DND-41 (cell line): ENCODE results near the gene BEST3.

ENCODE experiments used
- ATAC-seq: fragments of 200-7000 bp; cut with Tn5 transposase; 3 replicates; pipeline ENCODE4 v1.9.1; 2021; ENCODE audit warnings: low read depth; ENCODE audit not compliant: insufficient read depth
- DNase-seq: peaks from one replicate; pipeline ENCODE4 v3.0.0-alpha.2; 2020
- H2AFZ ChIP-seq: 2 replicates; pipeline ENCODE4 v1.6.0; 2012; ENCODE audit warnings: low read depth, low read length
- H3K27ac ChIP-seq: 2 replicates; pipeline ENCODE4 v1.5.1; 2012; ENCODE audit warnings: low read length, inconsistent platforms
- H3K27me3 ChIP-seq: fragments of 200-600 bp; sonication (generic); 2 replicates; pipeline ENCODE4 v1.6.0; 2012; ENCODE audit warnings: low read length, mild to moderate bottlenecking, inconsistent platforms; ENCODE audit not compliant: insufficient read depth, poor library complexity
- H3K36me3 ChIP-seq: 2 replicates; pipeline ENCODE4 v1.5.1; 2012; ENCODE audit warnings: low read length, inconsistent platforms; ENCODE audit not compliant: insufficient read depth
- H3K4me1 ChIP-seq: 2 replicates; pipeline ENCODE4 v1.5.1; 2012; ENCODE audit warnings: mild to moderate bottlenecking, low read length; ENCODE audit not compliant: insufficient read depth
- H3K4me2 ChIP-seq: 2 replicates; pipeline ENCODE4 v1.6.0; 2012; ENCODE audit warnings: mild to moderate bottlenecking, moderate library complexity, low read length, inconsistent platforms; ENCODE audit not compliant: insufficient read depth
- H3K4me3 ChIP-seq, 2 experiments: fragments of 200-600 bp in 1 of 2; shearing (Covaris generic) in 1 of 2; 2 replicates each; pipeline ENCODE4 v1.5.1; 2012 to 2016; ENCODE audit warnings: inconsistent platforms in 2 of 2, low read length in 2 of 2, mild to moderate bottlenecking in 2 of 2, low read depth in 1 of 2, moderate library complexity in 1 of 2
- H3K79me2 ChIP-seq: 2 replicates; pipeline ENCODE4 v1.6.0; 2012; ENCODE audit warnings: low read length, inconsistent platforms; ENCODE audit not compliant: insufficient read depth
- H3K9ac ChIP-seq: 2 replicates; pipeline ENCODE4 v1.6.0; 2012; ENCODE audit warnings: low read depth, mild to moderate bottlenecking, inconsistent platforms, low read length, moderate library complexity
- H3K9me3 ChIP-seq: 2 replicates; pipeline ENCODE4 v1.5.1; 2012; ENCODE audit warnings: low read length, moderate library complexity, mild to moderate bottlenecking, inconsistent platforms; ENCODE audit not compliant: insufficient read depth, severe bottlenecking
- H4K20me1 ChIP-seq: 2 replicates; pipeline ENCODE4 v1.6.0; 2012; ENCODE audit warnings: low read length; ENCODE audit not compliant: insufficient read depth
- CTCF ChIP-seq: IDR thresholded peaks from 2 replicates; pipeline ENCODE4 v1.5.1; 2012; ENCODE audit warnings: borderline replicate concordance, low read length, moderate library complexity, mild to moderate bottlenecking; ENCODE audit not compliant: poor library complexity, severe bottlenecking; ENCODE audit errors: extremely low read depth
- EZH2 ChIP-seq: IDR thresholded peaks from 3 replicates; pipeline ENCODE4 v1.6.1; 2012; ENCODE audit warnings: borderline replicate concordance, low read depth, mild to moderate bottlenecking, moderate library complexity, low read length, inconsistent platforms; ENCODE audit not compliant: severe bottlenecking

Gene BEST3

GRCh38 chr12:69726922-69727321 lies 27.8 kb upstream of the BEST3 start:
- no peak overlapping the region for H3K9ac ChIP-seq
- no peak overlapping the region for H3K4me3 ChIP-seq
- no peaks in the 10 kb centered on the region for H3K79me2 ChIP-seq
- H3K4me1 ChIP-seq = no peaks in the 10 kb centered on the region
- TF ChIP-seq EZH2 (no peak), CTCF (no peak)
- no peak for ATAC-seq
- no peak for DNase-seq
- H3K9me3 ChIP-seq = no peaks in the 10 kb centered on the region
- H4K20me1 ChIP-seq = no peaks in the 10 kb centered on the region
- H3K27ac ChIP-seq = no peak overlapping the region
- no peaks in the 10 kb centered on the region for H3K36me3 ChIP-seq
- peaks cover 28% of the 10 kb centered on the region for H3K27me3 ChIP-seq
- no peak overlapping the region for H3K4me2 ChIP-seq
- H2AFZ ChIP-seq = no peak overlapping the region

- H3K36me3 ChIP-seq = no peaks in the 10 kb centered on the region
- no peak overlapping the region for H3K9ac ChIP-seq
- no peak for ATAC-seq
- peaks cover 34% of the 10 kb centered on the region for H3K27me3 ChIP-seq
- no peak for DNase-seq
- no peak overlapping the region for H3K4me3 ChIP-seq
- no peaks in the 10 kb centered on the region for H3K4me1 ChIP-seq
- no peaks in the 10 kb centered on the region for H3K9me3 ChIP-seq
- no peak overlapping the region for H3K4me2 ChIP-seq
- H2AFZ ChIP-seq = no peak overlapping the region
- H3K27ac ChIP-seq = no peak overlapping the region
- no peaks in the 10 kb centered on the region for H3K79me2 ChIP-seq
- no peaks in the 10 kb centered on the region for H4K20me1 ChIP-seq
- no peak for TF ChIP-seq CTCF
- no peak for TF ChIP-seq EZH2
Measured at GRCh38 chr12:69720750-69721149, 21.6 kb upstream of the BEST3 start.

- Histone ChIP-seq H3K27me3 (peaks cover 34% of the 10 kb centered on the region), H2AFZ (no peak overlapping the region), H3K9me3 (no peaks in the 10 kb centered on the region), H3K79me2 (no peaks in the 10 kb centered on the region), H3K36me3 (no peaks in the 10 kb centered on the region), H4K20me1 (no peaks in the 10 kb centered on the region), H3K4me1 (no peaks in the 10 kb centered on the region), H3K27ac (no peak overlapping the region), H3K4me3 (no peak overlapping the region), H3K9ac (no peak overlapping the region), H3K4me2 (no peak overlapping the region)
- ATAC-seq (no peak), DNase-seq (no peak)
- TF ChIP-seq CTCF (no peak), EZH2 (no peak)
Measured at GRCh38 chr12:69719336-69720316, 20.5 kb upstream of the BEST3 start.
